GM12891 (cell line): Measurements from ENCODE around the gene SLC12A5.
A peak's percentile ranks its signal among the peaks of the same experiment; 100 is the strongest.

ENCODE experiments used
- DNase-seq: peaks from one replicate; pipeline ENCODE4 v3.0.0; 2011; ENCODE audit warnings: low spot score; ENCODE audit not compliant: insufficient read length
- FAIRE-seq: peaks from 2 replicates; lab custom pipeline; 2011; peaks lifted over from hg19 to GRCh38; lab: Jason Lieb, UNC
- PAX5 ChIP-seq: IDR thresholded peaks from 2 replicates; pipeline ENCODE4 v1.6.1; 2011; ENCODE audit warnings: low read length, moderate library complexity, mild to moderate bottlenecking; ENCODE audit not compliant: insufficient read depth, severe bottlenecking
- POLR2A ChIP-seq: IDR thresholded peaks from 2 replicates; pipeline ENCODE4 v1.6.1; 2011; ENCODE audit warnings: low read depth, low read length, control low read depth
- POLR2AphosphoS5 ChIP-seq: IDR thresholded peaks from 2 replicates; pipeline ENCODE4 v1.6.1; 2011; ENCODE audit warnings: low read depth, low read length, control low read depth
- POU2F2 ChIP-seq: IDR thresholded peaks from 2 replicates; pipeline ENCODE4 v1.6.1; 2011; ENCODE audit warnings: low read depth, mild to moderate bottlenecking, control low read depth, low read length, moderate library complexity
- SPI1 ChIP-seq: IDR thresholded peaks from 2 replicates; pipeline ENCODE4 v1.6.1; 2011; ENCODE audit warnings: low read depth, low read length, control low read depth
- TAF1 ChIP-seq: IDR thresholded peaks from 2 replicates; pipeline ENCODE4 v1.6.1; 2011; ENCODE audit warnings: low read depth, low read length, control low read depth

SLC12A5 gene

DNA sequence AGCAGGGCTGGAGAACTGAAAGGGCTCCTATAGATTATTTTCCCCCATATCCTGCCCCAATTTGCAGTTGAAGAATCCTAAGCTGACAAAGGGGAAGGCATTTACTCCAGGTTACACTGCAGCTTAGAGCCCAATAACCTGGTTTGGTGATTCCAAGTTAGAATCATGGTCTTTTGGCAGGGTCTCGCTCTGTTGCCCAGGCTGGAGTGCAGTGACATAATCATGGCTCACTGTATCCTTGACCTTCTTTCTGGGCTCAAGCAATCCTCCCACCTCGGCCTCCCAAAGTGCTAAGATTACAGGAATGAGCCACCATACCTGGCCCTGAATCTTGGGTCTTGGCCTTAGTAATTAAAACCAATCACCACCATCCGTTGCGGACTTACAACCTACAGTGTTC is 21.3 kb upstream of the SLC12A5 start:
- no peak for FAIRE-seq
- no peak for DNase-seq
- TF ChIP-seq POLR2AphosphoS5 (no peak), SPI1 (no peak), PAX5 (no peak), POLR2A (no peak), TAF1 (no peak), POU2F2 (no peak)

DNA sequence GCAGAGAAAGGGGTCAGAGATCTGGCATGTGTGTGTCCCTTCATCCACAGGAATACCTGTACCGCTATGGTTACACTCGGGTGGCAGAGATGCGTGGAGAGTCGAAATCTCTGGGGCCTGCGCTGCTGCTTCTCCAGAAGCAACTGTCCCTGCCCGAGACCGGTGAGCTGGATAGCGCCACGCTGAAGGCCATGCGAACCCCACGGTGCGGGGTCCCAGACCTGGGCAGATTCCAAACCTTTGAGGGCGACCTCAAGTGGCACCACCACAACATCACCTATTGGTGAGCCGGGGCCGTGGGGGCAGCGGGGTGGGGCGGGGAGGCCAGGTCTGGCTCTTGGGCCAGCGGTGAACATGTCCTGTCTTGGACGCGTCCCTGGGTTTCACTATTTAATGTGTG is 19.2 kb upstream of the SLC12A5 start:
- DNase-seq (no peak), FAIRE-seq (no peak)
- TF ChIP-seq SPI1 (no peak), PAX5 (no peak), POLR2AphosphoS5 (no peak), TAF1 (no peak), POU2F2 (no peak), POLR2A (no peak)

DNA sequence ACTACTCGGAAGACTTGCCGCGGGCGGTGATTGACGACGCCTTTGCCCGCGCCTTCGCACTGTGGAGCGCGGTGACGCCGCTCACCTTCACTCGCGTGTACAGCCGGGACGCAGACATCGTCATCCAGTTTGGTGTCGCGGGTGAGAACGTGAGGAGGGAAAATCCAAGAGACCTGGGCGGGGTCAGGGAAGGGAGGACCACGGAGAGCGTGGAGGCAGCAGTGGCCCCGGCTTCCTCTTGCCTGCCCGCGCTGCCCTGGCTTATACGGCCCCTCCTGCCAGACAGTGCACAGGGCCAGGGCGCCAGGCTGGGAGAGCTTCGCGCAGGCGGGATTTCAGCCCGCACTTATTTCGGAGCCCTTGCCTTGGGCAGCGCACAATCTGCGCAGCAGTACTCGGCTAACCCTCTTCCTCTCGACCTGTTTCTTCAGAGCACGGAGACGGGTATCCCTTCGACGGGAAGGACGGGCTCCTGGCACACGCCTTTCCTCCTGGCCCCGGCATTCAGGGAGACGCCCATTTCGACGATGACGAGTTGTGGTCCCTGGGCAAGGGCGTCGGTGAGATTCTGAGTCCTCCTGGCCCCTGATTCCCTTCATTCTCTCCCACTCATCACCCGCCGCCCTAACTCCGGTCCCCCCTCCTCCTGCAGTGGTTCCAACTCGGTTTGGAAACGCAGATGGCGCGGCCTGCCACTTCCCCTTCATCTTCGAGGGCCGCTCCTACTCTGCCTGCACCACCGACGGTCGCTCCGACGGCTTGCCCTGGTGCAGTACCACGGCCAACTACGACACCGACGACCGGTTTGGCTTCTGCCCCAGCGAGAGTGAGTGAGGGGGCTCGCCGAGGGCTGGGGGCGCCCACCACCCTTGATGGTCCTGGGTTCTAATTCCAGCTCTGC is 18.3 kb upstream of the SLC12A5 start:
- 0 out of 2 replicates have a peak, but pooled peaks have one; percentile 12 for TF ChIP-seq SPI1
- no peak for TF ChIP-seq TAF1
- no peak for DNase-seq
- peak; percentile 28 for FAIRE-seq

DNA sequence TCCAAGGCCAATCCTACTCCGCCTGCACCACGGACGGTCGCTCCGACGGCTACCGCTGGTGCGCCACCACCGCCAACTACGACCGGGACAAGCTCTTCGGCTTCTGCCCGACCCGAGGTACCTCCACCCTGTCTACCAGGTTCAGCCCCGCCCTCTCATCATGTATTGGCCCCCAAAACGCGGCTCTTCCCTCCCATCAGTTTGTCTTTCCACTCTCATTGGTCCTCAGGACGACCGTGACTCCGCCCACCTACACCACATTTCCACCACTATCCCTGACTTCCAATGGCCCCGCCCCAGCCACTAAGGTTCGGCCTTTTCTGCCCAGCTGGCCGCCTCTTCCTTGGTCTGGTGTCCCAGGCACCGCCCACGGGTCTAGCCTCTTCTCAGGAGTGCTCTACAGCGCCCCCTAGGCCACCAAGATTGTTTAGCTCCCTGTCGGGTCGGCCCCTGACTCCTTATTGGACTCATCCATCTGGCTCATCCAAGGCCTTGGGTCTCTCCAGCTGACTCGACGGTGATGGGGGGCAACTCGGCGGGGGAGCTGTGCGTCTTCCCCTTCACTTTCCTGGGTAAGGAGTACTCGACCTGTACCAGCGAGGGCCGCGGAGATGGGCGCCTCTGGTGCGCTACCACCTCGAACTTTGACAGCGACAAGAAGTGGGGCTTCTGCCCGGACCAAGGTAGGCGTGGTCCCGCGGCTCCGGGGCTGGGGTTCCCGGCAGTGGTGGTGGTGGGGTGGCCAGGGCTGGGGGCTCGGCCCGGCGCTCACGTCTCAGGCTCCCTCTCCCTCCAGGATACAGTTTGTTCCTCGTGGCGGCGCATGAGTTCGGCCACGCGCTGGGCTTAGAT is 17.2 kb upstream of the SLC12A5 start:
- DNase-seq: no peak
- TF ChIP-seq SPI1: no peak
- no peak for TF ChIP-seq POLR2A
- TF ChIP-seq POLR2AphosphoS5: no peak
- no peak for TF ChIP-seq TAF1
- FAIRE-seq: no peak

- DNase-seq (no peak), FAIRE-seq (no peak)
- TF ChIP-seq POU2F2: no peak
- no peak for TF ChIP-seq POLR2A
- no peak for TF ChIP-seq TAF1
- no peak for TF ChIP-seq PAX5
- TF ChIP-seq POLR2AphosphoS5: no peak
- TF ChIP-seq SPI1: no peak
These were observed 16.1 kb upstream of the SLC12A5 start for GRCh38 chr20:46012921-46013320.

- FAIRE-seq (no peak), DNase-seq (no peak)
- TF ChIP-seq TAF1 (no peak), PAX5 (no peak), POLR2A (no peak), SPI1 (no peak), POLR2AphosphoS5 (no peak), POU2F2 (no peak)
These were observed 15.6 kb upstream of the SLC12A5 start for GRCh38 chr20:46013322-46013828.

GRCh38 chr20:46013829-46014516 is 15.0 kb upstream of the SLC12A5 start:
- DNase-seq (peak; percentile 88), FAIRE-seq (peak; percentile 83)
- TF ChIP-seq TAF1: no peak
- TF ChIP-seq SPI1: no peak
- no peak for TF ChIP-seq POLR2AphosphoS5
- TF ChIP-seq POLR2A: no peak

- no peak for DNase-seq
- no peak for FAIRE-seq
- TF ChIP-seq PAX5: no peak
These were observed 14.3 kb upstream of the SLC12A5 start for GRCh38 chr20:46014517-46015396.

DNA sequence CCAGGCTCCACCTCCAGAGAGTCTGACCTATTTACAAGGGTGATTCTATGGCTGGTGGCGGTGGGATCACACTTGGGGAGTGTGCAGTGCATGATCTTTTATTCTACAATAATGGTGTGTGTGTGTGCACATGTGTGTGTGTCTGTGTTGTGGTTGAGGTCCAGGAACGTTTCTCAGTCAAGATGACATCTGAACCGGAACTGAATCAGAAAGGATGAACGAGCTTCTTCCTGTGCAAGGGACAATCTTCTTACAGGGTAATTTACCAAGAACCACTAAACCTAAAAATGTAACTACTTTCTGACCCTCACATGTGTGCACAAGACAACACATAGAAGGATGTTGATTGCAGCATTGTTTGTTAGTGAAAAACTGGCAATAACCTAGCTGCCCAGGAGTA is 11.7 kb upstream of the SLC12A5 start:
- DNase-seq (no peak), FAIRE-seq (no peak)
- TF ChIP-seq POLR2A (no peak), SPI1 (no peak), PAX5 (no peak), TAF1 (no peak), POU2F2 (no peak), POLR2AphosphoS5 (no peak)
